GM13977 (cell line): ENCODE data around the gene OR10AD1.
"Not testable (repeated sequence)": the region's sequence is repeated elsewhere in the genome, so short reads cannot be mapped to it uniquely, and the experiment has no call there.

Experiments used
- DNase-seq: peaks from one replicate; pipeline ENCODE4 v3.0.0; 2012; ENCODE audit warnings: low spot score
- in situ Hi-C: fragments of 300-500 bp; cut with MboI; formaldehyde crosslinking; loops from one replicate; pipeline ENCODE4 v1.12.0; 2022; ENCODE audit warnings: low sequenced_read_pairs, low pct_unique_long_range_greater_than_20kb, mixed read lengths, inconsistent platforms; ENCODE audit not compliant: unreplicated experiment
- TF ChIP-seq, protein P1 (sequence below): IDR thresholded peaks from 2 replicates; pipeline ENCODE4 v1.5.1; 2012; ENCODE audit warnings: mild to moderate bottlenecking, control low read depth; ENCODE audit not compliant: insufficient read depth; ENCODE audit errors: extremely low read depth, missing control alignments

OR10AD1 gene

DNA sequence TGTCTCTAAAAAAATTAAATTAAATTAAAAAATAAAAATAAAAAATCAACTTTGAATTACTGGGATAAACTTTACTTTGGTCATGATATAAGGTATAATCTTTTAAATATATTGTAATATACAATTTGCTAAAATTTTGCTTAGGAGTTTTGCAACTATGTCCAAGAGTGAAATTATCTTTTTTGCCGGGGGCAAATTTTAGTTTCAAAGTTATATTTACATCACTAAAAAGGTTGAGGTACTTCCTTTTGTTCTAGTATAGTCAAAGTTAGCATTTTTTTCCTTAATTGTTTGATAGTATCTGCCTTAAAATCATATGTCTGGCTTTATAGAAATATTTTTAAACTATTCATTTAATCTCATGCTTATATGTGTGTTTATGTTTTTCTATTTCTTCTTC, 17.6 kb upstream of the OR10AD1 start:
- TF ChIP-seq, protein P1, sequence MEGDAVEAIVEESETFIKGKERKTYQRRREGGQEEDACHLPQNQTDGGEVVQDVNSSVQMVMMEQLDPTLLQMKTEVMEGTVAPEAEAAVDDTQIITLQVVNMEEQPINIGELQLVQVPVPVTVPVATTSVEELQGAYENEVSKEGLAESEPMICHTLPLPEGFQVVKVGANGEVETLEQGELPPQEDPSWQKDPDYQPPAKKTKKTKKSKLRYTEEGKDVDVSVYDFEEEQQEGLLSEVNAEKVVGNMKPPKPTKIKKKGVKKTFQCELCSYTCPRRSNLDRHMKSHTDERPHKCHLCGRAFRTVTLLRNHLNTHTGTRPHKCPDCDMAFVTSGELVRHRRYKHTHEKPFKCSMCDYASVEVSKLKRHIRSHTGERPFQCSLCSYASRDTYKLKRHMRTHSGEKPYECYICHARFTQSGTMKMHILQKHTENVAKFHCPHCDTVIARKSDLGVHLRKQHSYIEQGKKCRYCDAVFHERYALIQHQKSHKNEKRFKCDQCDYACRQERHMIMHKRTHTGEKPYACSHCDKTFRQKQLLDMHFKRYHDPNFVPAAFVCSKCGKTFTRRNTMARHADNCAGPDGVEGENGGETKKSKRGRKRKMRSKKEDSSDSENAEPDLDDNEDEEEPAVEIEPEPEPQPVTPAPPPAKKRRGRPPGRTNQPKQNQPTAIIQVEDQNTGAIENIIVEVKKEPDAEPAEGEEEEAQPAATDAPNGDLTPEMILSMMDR = no peak
- in situ Hi-C loops = no loop called here
- DNase-seq = no peak

DNA sequence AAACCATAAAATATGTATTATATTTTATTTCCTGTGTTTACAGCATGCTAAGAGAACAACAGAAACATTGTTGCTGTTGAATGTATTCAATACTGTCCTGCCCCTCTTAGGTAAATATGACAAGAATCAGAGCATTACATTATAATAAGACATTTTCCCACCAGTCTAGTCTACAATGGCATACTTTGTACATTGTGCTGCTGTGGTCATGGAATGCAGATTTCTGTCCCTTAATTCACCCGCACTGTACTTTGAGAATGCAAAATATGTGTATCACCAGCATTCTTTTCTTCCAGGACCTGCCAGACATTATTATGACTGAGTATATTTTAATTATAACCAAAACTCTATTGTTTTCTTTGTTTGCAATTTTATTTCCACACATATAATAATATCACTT, 16.5 kb upstream of the OR10AD1 start:
- TF ChIP-seq, protein P1 = no peak
- in situ Hi-C loops = no loop called here
- DNase-seq = no peak

DNA sequence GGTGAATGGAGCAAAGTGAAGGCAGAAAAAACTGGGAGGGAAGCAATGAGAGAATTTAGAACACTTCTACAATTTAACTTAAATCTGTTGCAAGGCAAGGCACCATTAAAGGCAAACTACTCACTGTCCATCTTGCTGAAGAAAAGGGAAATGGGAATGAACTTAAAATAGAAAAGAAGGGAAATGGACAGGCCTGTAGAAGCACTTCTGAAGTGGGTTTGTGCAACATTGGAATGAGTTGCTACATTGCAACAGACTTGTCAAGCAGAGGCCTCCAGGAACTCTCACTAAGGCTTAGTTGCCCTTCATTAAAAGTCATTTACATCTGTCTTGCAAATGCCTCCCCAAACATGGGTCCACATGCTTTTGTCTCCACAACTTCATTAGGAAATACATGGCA, 13.7 kb upstream of the OR10AD1 start:
- in situ Hi-C loops = no loop called here
- TF ChIP-seq, protein P1 = no peak
- no peak for DNase-seq

DNA sequence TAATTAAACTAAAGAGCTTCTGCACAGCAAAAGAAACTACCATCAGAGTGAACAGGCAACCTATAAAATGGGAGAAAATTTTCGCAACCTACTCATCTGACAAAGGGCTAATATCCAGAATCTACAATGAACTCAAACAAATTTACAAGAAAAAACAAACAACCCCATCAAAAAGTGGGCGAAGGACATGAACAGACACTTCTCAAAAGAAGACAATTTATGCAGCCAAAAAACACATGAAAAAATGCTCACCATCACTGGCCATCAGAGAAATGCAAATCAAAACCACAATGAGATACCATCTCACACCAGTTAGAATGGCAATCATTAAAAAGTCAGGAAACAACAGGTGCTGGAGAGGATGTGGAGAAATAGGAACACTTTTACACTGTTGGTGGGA, 6.4 kb upstream of the OR10AD1 start:
- DNase-seq, in situ Hi-C loops: not testable (repeated sequence)

DNA sequence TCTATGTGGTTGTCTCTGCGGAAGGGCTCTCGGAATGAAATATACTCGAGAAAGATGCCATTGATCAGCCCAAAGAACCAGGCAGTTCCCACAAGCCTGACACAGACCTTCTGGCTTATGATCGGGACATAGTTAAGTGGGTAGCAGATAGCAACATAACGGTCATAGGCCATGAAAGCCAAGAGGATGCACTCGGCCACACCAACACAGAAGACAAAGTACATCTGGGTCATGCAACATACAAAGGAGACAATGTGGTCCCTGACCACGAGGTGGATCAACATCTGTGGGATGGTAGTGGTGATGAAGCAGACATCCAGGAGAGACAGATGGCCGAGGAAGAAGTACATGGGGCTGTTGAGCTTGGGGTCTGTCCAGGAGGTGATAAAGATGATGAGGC, 326 bp downstream of the OR10AD1 start:
- no peak for DNase-seq
- in situ Hi-C loops = no loop called here
- TF ChIP-seq, protein P1 = no peak

DNA sequence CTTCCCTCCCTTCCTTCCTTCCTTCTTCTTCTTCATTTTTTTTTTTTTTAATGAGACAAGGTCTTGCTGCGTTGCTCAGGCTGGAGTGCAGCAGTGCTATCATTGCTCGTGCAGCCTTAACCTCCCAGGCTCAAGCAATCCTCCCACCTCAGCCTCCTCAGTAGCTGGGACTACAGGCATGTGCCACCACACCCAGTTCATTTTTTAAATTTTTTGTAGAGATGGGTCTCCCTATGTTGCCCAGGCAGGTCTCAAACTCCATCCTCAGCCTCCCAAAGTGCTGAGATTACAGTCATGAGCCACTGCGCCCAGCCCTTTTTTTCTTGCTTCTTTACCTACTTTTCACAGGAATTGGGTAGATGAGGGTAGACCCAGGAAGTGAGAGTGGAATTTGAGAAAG, 1.6 kb downstream of the OR10AD1 start:
- no peak for DNase-seq
- TF ChIP-seq, protein P1 = no peak

DNA sequence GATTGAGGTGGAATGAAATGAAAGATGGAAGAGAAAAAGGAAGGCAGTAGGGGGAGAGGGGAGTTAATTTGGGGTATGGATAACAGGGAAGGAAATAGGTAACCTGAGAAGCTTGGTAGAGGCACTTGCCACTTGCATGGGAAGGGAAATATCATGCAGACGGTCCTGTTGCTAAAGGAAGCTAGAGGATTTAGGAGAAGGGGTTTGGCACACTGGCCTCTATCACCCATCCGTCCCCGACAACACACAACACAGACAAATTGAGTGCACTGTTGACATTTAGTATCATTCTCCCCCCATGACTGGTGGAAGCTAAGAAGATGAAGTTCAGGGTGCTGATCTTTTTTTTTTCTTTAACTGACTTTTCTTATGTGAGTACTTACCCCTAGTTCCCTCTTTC, 2.0 kb downstream of the OR10AD1 start:
- no peak for DNase-seq
- in situ Hi-C loops = no loop called here
- TF ChIP-seq, protein P1 = no peak

More for the DNA sequence above, 1.6 kb downstream of the OR10AD1 start:
- in situ Hi-C loops = no loop called here
